HEK293 (cell line): ENCODE measurements around the gene ARHGEF37.
"Not testable (repeated sequence)": the region's sequence is repeated elsewhere in the genome, so short reads cannot be mapped to it uniquely, and the experiment has no call there.

Experiments
- CTCF ChIA-PET: fragments of 350-600 bp; formaldehyde crosslinking; extraction: SDS; loops from one replicate; lab custom pipeline; 2021; ENCODE audit warnings: antibody characterized with exemption; lab: Yijun Ruan, JAX
- POLR2A ChIA-PET: fragments of 300-600 bp; formaldehyde crosslinking; extraction: SDS; loops from one replicate; lab custom pipeline; 2020; ENCODE audit warnings: antibody characterized with exemption, inconsistent platforms; lab: Yijun Ruan, JAX
- H3K27ac ChIP-seq: fragments of 200-500 bp; sonication (Bioruptor generic); 2 replicates; pipeline ENCODE4 v1.5.1; 2014; ENCODE audit warnings: low read depth, low read length, control low read depth, inconsistent platforms; ENCODE audit errors: extremely low read depth
- H3K36me3 ChIP-seq, 2 experiments: fragments of 200-500 bp in 1 of 2; sonication (Bioruptor generic) in 1 of 2; 1 replicate in 1 of 2; 2 replicates in 1 of 2; pipeline ENCODE4 v1.5.1; 2014 to 2017; ENCODE audit warnings: inconsistent platforms in 2 of 2, low read length in 2 of 2; ENCODE audit not compliant: control insufficient read depth in 2 of 2, insufficient read depth in 1 of 2
- H3K4me1 ChIP-seq: fragments of 200-500 bp; sonication (Bioruptor generic); 2 replicates; pipeline ENCODE4 v1.5.1; 2014; ENCODE audit warnings: mild to moderate bottlenecking, low read length, inconsistent platforms; ENCODE audit not compliant: control insufficient read depth, insufficient read depth
- H3K4me3 ChIP-seq: 2 replicates; pipeline ENCODE4 v1.5.1; 2011; ENCODE audit warnings: low read depth, mild to moderate bottlenecking, control low read depth, low read length, moderate library complexity
- H3K9me3 ChIP-seq: fragments of 200-500 bp; sonication (Bioruptor generic); 2 replicates; pipeline ENCODE4 v1.5.1; 2014; ENCODE audit warnings: low read depth, low read length, inconsistent platforms; ENCODE audit not compliant: control insufficient read depth, insufficient read depth
- GLI4 ChIP-seq: fragments of 450-650 bp; formaldehyde crosslinking; IDR thresholded peaks from 2 replicates; pipeline ENCODE4 v1.5.1; 2016; ENCODE audit warnings: missing biosample characterization, missing genetic modification characterization
- KLF7 ChIP-seq: fragments of 450-650 bp; formaldehyde crosslinking; IDR thresholded peaks from 2 replicates; pipeline ENCODE4 v1.5.1; 2016; ENCODE audit warnings: missing biosample characterization, missing genetic modification characterization, borderline replicate concordance
- KLF9 ChIP-seq: fragments of 450-650 bp; formaldehyde crosslinking; IDR thresholded peaks from 2 replicates; pipeline ENCODE4 v1.5.1; 2016; ENCODE audit warnings: missing biosample characterization, missing genetic modification characterization, low read depth
- SALL2 ChIP-seq: fragments of 450-650 bp; formaldehyde crosslinking; IDR thresholded peaks from 2 replicates; pipeline ENCODE4 v1.5.0; 2017; ENCODE audit warnings: missing biosample characterization, mild to moderate bottlenecking, missing genetic modification characterization, borderline replicate concordance
- SCRT2 ChIP-seq: fragments of 450-650 bp; formaldehyde crosslinking; IDR thresholded peaks from 2 replicates; pipeline ENCODE4 v1.5.1; 2016; ENCODE audit warnings: missing biosample characterization, missing genetic modification characterization
- WT1 ChIP-seq: fragments of 450-650 bp; formaldehyde crosslinking; IDR thresholded peaks from 2 replicates; pipeline ENCODE4 v1.5.1; 2016; ENCODE audit warnings: missing biosample characterization, missing genetic modification characterization
- ZBTB20 ChIP-seq: fragments of 450-650 bp; formaldehyde crosslinking; IDR thresholded peaks from 2 replicates; pipeline ENCODE4 v1.5.1; 2016; ENCODE audit warnings: missing biosample characterization, missing genetic modification characterization
- ZNF138 ChIP-seq: fragments of 450-650 bp; formaldehyde crosslinking; IDR thresholded peaks from 2 replicates; pipeline ENCODE4 v1.5.1; 2016; ENCODE audit warnings: missing biosample characterization, missing genetic modification characterization, borderline replicate concordance
- ZNF23 ChIP-seq: fragments of 450-650 bp; formaldehyde crosslinking; IDR thresholded peaks from 2 replicates; pipeline ENCODE4 v1.5.1; 2016; ENCODE audit warnings: missing biosample characterization, missing genetic modification characterization, borderline replicate concordance
- ZNF341 ChIP-seq: fragments of 450-650 bp; formaldehyde crosslinking; IDR thresholded peaks from 2 replicates; pipeline ENCODE4; 2016; ENCODE audit warnings: low read depth, missing biosample characterization, missing genetic modification characterization
- ZNF416 ChIP-seq: fragments of 450-650 bp; formaldehyde crosslinking; IDR thresholded peaks from 2 replicates; pipeline ENCODE4 v1.5.1; 2016; ENCODE audit warnings: missing biosample characterization, missing genetic modification characterization
- ZNF473 ChIP-seq: fragments of 450-650 bp; formaldehyde crosslinking; IDR thresholded peaks from 2 replicates; pipeline ENCODE4 v1.5.1; 2017; ENCODE audit warnings: missing biosample characterization, missing genetic modification characterization
- ZNF501 ChIP-seq: fragments of 450-650 bp; formaldehyde crosslinking; IDR thresholded peaks from 2 replicates; pipeline ENCODE4 v1.5.1; 2016; ENCODE audit warnings: missing biosample characterization, missing genetic modification characterization
- ZNF530 ChIP-seq: fragments of 450-650 bp; formaldehyde crosslinking; IDR thresholded peaks from 2 replicates; pipeline ENCODE4 v1.5.1; 2016; ENCODE audit warnings: low read depth, missing biosample characterization, missing genetic modification characterization
- ZNF571 ChIP-seq: fragments of 450-650 bp; formaldehyde crosslinking; IDR thresholded peaks from 2 replicates; pipeline ENCODE4 v1.5.0; 2017; ENCODE audit warnings: missing biosample characterization, missing genetic modification characterization
- ZNF621 ChIP-seq: fragments of 450-650 bp; formaldehyde crosslinking; IDR thresholded peaks from 2 replicates; pipeline ENCODE4 v1.5.1; 2017; ENCODE audit warnings: missing biosample characterization, missing genetic modification characterization
- ZNF843 ChIP-seq: fragments of 450-650 bp; formaldehyde crosslinking; IDR thresholded peaks from 2 replicates; pipeline ENCODE4 v1.5.1; 2016; ENCODE audit warnings: missing biosample characterization, missing genetic modification characterization
- TF ChIP-seq, protein P1 (sequence below): fragments of 450-650 bp; formaldehyde crosslinking; conservative IDR thresholded peaks from 2 replicates; pipeline ENCODE4 v1.5.1; 2016; ENCODE audit warnings: low read depth, missing biosample characterization, missing genetic modification characterization

Gene ARHGEF37

GRCh38 chr5:149667829-149668330 lies 86.6 kb downstream of the ARHGEF37 start:
- no peaks in the 10 kb centered on the region for H3K36me3 ChIP-seq
- CTCF ChIA-PET, result interaction anchor here (0.6 to 5.7 kb wide), 34 partner anchors 9 to 332 kb away, joined by 3 to 60 read pairs (median 5); partner anchors contain the start of genes HMGXB3, PPARGC1B and TIGD6
- H3K9me3 ChIP-seq, result no peaks in the 10 kb centered on the region; the same call in 1 of the 2 replicates
- H3K4me1 ChIP-seq, result no peaks in the 10 kb centered on the region
- TF ChIP-seq KLF9 (tag by site-specific recombination), result no peak
- no peak for TF ChIP-seq SALL2
- no peak for TF ChIP-seq ZNF138 (tag by site-specific recombination)
- no peak for TF ChIP-seq ZNF571 (tag by site-specific recombination)
- TF ChIP-seq ZBTB20 (tag by site-specific recombination), result no peak
- TF ChIP-seq SCRT2 (tag by site-specific recombination), result no peak
- no peak for TF ChIP-seq ZNF501 (tag by site-specific recombination)
- TF ChIP-seq, protein P1, sequence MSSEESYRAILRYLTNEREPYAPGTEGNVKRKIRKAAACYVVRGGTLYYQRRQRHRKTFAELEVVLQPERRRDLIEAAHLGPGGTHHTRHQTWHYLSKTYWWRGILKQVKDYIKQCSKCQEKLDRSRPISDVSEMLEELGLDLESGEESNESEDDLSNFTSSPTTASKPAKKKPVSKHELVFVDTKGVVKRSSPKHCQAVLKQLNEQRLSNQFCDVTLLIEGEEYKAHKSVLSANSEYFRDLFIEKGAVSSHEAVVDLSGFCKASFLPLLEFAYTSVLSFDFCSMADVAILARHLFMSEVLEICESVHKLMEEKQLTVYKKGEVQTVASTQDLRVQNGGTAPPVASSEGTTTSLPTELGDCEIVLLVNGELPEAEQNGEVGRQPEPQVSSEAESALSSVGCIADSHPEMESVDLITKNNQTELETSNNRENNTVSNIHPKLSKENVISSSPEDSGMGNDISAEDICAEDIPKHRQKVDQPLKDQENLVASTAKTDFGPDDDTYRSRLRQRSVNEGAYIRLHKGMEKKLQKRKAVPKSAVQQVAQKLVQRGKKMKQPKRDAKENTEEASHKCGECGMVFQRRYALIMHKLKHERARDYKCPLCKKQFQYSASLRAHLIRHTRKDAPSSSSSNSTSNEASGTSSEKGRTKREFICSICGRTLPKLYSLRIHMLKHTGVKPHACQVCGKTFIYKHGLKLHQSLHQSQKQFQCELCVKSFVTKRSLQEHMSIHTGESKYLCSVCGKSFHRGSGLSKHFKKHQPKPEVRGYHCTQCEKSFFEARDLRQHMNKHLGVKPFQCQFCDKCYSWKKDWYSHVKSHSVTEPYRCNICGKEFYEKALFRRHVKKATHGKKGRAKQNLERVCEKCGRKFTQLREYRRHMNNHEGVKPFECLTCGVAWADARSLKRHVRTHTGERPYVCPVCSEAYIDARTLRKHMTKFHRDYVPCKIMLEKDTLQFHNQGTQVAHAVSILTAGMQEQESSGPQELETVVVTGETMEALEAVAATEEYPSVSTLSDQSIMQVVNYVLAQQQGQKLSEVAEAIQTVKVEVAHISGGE, result no peak
- no peak for TF ChIP-seq GLI4 (tag by site-specific recombination)
- TF ChIP-seq ZNF621 (tag by site-specific recombination), result no peak
- TF ChIP-seq ZNF23 (tag by site-specific recombination), result no peak
- no peak for TF ChIP-seq KLF7 (tag by site-specific recombination)
- TF ChIP-seq ZNF341 (tag by site-specific recombination), result no peak
- no peak for TF ChIP-seq WT1 (tag by site-specific recombination)
- TF ChIP-seq, all 188 proteins: peak for 0
- POLR2A ChIA-PET, result interaction anchor here (1.7 kb wide), 1 partner anchor 64 kb away, joined by 5 read pairs; no protein-coding TSS in a partner anchor
- no peak overlapping the region for H3K4me3 ChIP-seq
- H3K27ac ChIP-seq, result no peak overlapping the region

GRCh38 chr5:149669273-149669672 lies 88.0 kb downstream of the ARHGEF37 start:
- POLR2A ChIA-PET, H3K36me3 ChIP-seq, CTCF ChIA-PET: not testable (repeated sequence)

GRCh38 chr5:149671544-149671943 lies 90.2 kb downstream of the ARHGEF37 start:
- H3K4me3 ChIP-seq, result no peak overlapping the region
- CTCF ChIA-PET, result interaction anchor here (0.7 kb wide), 1 partner anchor 54 kb away, joined by 4 read pairs; no protein-coding TSS in a partner anchor
- H3K9me3 ChIP-seq, result no peaks in the 10 kb centered on the region; the same call in 1 of the 2 replicates

More at GRCh38 chr5:149669273-149669672, 88.0 kb downstream of the ARHGEF37 start:
- not testable (repeated sequence) for H3K9me3 ChIP-seq, H3K4me3 ChIP-seq, H3K27ac ChIP-seq, H3K4me1 ChIP-seq

More at GRCh38 chr5:149671544-149671943, 90.2 kb downstream of the ARHGEF37 start:
- Histone ChIP-seq H3K27ac (no peak overlapping the region), H3K4me1 (0 out of 2 replicates have a peak, but pooled peaks cover under 1% of the 10 kb centered on the region), H3K36me3 (no peaks in the 10 kb centered on the region)
- TF ChIP-seq ZNF473 (no peak), ZNF530 (tag by site-specific recombination) (no peak), ZNF416 (no peak), ZNF571 (tag by site-specific recombination) (no peak), ZNF23 (tag by site-specific recombination) (no peak), ZNF843 (tag by site-specific recombination) (no peak)
- POLR2A ChIA-PET, result no interaction called here
